GM12874 (cell line): Measurements from ENCODE around the gene EPHA2.

ENCODE experiments used
- TF ChIP-seq, protein P1 (sequence below): IDR thresholded peaks from 2 replicates; pipeline ENCODE4 v1.5.1; 2011; ENCODE audit warnings: low read depth, mild to moderate bottlenecking, control low read depth, low read length, moderate library complexity; ENCODE audit not compliant: insufficient read depth

The EPHA2 gene

DNA sequence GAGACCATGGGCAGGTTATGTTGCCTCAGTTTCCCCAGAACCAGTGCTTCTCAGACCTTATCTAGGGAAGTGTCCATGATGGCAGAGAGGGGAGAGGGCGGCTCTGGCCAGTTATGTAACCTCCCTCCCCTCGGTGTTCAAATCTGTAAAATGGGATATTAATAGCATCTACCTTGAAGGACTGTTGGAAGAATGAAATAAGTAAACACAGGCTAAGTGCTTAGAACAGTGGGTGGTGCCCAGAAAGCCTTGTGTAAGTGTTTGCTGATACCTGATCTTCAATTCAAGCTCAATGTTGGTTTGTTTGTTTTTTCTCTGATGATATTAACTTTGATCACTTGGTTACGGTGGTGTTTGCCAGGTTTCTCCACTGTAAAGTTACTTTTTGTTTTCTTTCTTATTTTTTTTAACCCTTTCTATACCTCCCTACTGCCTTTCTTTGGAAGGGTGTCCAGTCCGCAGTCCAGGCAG, 34.9 kb downstream of the EPHA2 start:
- TF ChIP-seq, protein P1, sequence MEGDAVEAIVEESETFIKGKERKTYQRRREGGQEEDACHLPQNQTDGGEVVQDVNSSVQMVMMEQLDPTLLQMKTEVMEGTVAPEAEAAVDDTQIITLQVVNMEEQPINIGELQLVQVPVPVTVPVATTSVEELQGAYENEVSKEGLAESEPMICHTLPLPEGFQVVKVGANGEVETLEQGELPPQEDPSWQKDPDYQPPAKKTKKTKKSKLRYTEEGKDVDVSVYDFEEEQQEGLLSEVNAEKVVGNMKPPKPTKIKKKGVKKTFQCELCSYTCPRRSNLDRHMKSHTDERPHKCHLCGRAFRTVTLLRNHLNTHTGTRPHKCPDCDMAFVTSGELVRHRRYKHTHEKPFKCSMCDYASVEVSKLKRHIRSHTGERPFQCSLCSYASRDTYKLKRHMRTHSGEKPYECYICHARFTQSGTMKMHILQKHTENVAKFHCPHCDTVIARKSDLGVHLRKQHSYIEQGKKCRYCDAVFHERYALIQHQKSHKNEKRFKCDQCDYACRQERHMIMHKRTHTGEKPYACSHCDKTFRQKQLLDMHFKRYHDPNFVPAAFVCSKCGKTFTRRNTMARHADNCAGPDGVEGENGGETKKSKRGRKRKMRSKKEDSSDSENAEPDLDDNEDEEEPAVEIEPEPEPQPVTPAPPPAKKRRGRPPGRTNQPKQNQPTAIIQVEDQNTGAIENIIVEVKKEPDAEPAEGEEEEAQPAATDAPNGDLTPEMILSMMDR = no peak

DNA sequence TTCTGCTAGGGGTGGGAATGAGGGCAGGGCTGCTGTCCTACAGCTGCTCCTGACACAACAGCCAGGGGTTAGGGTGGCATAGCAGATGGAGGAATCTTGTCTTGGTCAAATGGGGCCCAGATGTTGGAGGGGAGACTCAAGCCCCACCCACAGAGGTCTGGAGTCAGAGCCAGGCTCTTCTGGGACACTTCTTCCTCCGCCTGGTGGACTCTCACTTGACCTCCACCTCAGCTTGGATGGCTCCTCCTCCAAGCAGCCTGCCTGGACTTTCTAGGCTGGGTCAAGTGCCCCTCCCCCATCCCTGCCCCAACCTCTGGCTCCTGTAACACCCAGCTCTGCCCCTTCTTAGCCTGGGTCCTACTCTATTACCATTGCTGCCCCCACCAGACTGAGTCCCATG, 35.5 kb downstream of the EPHA2 start:
- TF ChIP-seq, protein P1 = no peak

DNA sequence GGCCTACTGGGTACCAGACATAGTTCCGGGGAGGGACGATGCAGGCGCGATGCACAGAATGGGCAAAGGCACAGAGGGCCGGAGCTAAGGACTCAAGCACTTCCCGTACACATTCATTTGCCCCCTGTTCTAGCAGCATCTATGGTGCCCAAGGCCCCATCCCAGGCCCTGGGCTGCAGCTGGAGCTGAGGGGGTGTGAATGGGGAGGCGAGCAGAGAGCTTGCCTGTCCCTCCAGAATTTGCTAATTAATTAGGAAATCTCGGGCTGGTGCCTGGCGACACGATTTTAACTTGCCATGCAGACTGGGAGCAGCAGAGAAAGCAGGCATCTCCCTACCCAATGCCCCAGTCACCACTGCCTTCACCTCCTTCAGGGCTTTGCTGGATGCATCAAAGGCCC, 35.9 kb downstream of the EPHA2 start:
- TF ChIP-seq, protein P1 = no peak

DNA sequence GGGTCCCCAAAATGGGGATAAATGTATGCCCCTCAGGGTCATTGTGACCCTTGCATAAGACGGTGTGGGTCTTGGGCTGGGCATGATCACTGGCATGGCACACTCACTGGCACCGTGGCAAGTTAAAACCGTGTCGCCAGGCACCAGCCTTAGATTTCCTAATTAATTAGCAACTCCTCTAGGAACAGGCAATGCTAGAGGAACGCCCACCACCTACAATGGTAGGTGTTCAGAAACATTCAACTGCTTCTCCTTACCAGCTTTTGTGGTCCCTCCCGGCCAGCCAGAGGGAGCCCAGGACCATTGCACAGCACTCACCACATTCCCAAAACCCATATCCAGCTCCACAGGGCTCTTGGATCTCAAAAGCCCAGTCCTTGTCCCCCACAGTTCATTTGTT, 36.4 kb downstream of the EPHA2 start:
- TF ChIP-seq, protein P1 = no peak

DNA sequence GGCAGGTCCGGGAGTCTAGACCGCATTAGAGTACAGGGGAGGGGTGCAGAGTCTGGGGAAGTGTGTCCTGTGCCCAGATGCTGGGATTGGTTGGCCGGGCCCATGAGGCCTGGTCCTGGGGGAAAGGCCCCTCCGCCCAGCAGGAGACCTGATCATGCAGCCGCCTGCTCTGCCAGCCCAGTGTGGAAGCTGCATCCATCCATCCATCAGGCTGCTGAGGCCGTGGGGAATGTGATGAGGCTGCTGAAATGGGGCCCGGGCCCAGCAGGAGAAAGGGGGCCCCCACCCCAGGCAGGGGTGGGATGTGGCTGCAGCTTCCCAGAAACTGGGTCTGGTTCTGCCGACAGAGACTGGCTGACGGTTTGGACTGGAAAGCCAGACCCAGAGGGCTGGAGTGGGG, 37.2 kb downstream of the EPHA2 start:
- TF ChIP-seq, protein P1 = no peak

DNA sequence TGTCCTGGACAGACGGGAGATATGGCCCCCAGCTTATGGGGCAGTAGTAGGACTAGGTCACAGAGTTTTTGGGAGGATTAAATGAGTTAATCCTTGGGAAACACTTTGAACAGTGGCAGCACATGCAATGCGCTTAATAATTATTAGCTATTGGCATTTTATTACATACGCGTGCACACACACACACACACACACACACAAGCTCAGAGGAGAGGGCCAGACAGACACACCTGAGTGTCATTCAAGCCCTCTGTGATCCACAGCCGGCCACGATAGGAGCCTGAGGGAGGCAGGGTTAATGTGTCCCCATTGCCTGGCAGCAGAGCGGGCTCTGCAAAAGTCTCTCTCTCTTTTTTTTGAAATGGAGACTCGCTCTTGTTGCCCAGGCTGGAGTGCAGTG, 37.9 kb downstream of the EPHA2 start:
- TF ChIP-seq, protein P1 = no peak

DNA sequence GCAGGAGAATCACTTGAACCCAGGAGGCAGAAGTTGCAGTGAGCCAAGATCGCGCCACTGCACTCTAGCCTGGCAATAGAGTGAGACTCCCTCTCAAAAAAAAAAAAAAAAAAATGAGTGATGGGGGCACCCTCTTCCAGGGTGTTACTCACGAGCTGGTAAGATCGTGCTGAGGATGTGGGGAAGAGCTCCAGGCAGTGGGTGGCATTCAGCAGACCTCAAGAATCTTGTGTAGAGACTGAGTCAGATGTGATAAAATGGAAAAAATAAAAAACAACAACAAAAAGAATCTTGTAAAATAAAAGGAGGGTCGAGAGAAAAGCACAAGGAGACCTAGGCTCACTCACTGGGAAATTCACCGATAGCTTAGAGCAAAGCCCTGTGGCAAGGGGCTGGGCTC, 38.5 kb downstream of the EPHA2 start:
- TF ChIP-seq, protein P1 = no peak

DNA sequence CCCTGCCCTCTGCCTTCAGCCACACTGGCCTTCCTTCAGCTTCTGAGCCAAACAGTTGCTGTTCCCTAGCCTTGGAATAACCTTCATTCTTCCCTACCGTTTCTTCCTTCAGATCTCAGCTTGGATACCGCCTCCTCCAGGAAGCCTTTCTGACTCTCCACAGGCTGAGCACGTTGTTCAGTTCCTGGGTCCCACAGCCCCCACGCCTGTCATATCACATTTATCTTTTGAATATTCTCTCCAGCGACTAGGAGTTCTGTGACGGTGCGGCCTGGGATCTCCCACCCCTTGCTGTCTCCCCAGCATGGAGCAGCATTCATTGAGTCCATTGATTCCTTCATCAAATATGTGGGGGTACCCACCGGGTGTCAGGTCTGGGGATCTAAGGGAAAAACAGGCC, 39.2 kb downstream of the EPHA2 start:
- TF ChIP-seq, protein P1 = no peak
